Mesothelial cell of epicardium (in vitro differentiated cells): Measurements from ENCODE around the gene AJAP1. TPM values are rescaled to one million over a fixed set of nuclear protein-coding genes. Genes with fewer than 3 reads are reported as not detected.

Experiments
- DNase-seq, 2 experiments: peaks; one replicate each; pipeline ENCODE4 v3.0.0; 2021; ENCODE audit warnings: low spot score in 2 of 2; ENCODE audit not compliant: unreplicated experiment in 2 of 2
- H3K27ac Mint-ChIP-seq: 2 replicates; pipeline ENCODE4 v1.8.0; 2021; ENCODE audit warnings: mixed read lengths
- H3K27me3 Mint-ChIP-seq: 2 replicates; pipeline ENCODE4 v1.8.0; 2021; ENCODE audit warnings: low read depth, mixed read lengths
- H3K36me3 Mint-ChIP-seq: 2 replicates; pipeline ENCODE4 v1.8.0; 2021; ENCODE audit warnings: mixed read lengths
- H3K4me1 Mint-ChIP-seq: 2 replicates; pipeline ENCODE4 v1.8.0; 2021; ENCODE audit warnings: mixed read lengths
- H3K4me3 Mint-ChIP-seq: 2 replicates; pipeline ENCODE4 v1.8.0; 2021; ENCODE audit warnings: mild to moderate bottlenecking, moderate library complexity, mixed read lengths
- H3K9me3 Mint-ChIP-seq: 2 replicates; pipeline ENCODE4 v1.8.0; 2021; ENCODE audit warnings: mixed read lengths
- CTCF ChIP-seq: fragments of 200-600 bp; sonication (generic); IDR thresholded peaks from one replicate; pipeline ENCODE4 v1.5.0; 2021; ENCODE audit warnings: antibody characterized with exemption; ENCODE audit not compliant: unreplicated experiment
- total RNA-seq: library from RNA; stranded (reverse); gene quantifications from 3 replicates; pipeline ENCODE4 v1.2.1, GENCODE V29; 2021

The AJAP1 gene
- total RNA-seq, 1 donor from 2014 or later = 2.4 TPM

DNA sequence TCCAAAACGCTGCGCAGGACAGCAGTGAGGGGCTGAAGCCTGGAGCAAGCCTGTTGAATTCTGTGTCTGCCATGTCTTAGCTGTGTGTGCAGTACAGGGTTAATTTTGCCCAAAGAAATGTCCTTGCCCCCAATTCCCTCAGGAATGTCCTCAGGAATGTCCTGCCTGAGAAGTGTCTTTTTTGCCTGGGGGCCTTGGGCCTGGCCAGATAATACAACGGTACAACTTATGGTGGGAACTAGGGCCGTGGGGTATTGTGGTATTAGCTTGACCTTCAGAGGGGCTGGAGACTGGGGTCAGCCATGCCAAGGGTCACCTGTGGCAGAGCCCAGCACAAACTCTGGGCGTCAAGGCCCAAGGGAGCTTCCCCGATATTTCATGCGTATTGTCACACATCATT, 107.7 kb downstream of the AJAP1 start:
- no peak for TF ChIP-seq CTCF
- no peak overlapping the region for H3K4me3 Mint-ChIP-seq
- no peak for DNase-seq
- H3K27me3 Mint-ChIP-seq = peaks cover 6% of the 10 kb centered on the region
- H3K4me1 Mint-ChIP-seq = no peaks in the 10 kb centered on the region
- H3K27ac Mint-ChIP-seq = no peak overlapping the region
- H3K9me3 Mint-ChIP-seq = peaks cover 4% of the 10 kb centered on the region
- H3K36me3 Mint-ChIP-seq = no peaks in the 10 kb centered on the region

GRCh38 chr1:4767308-4767707, 112.9 kb downstream of the AJAP1 start:
- peaks cover 4% of the 10 kb centered on the region for H3K27me3 Mint-ChIP-seq
- no peak overlapping the region for H3K27ac Mint-ChIP-seq
- no peak for TF ChIP-seq CTCF
- no peak overlapping the region for H3K4me3 Mint-ChIP-seq
- DNase-seq = no peak
- no peaks in the 10 kb centered on the region for H3K9me3 Mint-ChIP-seq
- H3K4me1 Mint-ChIP-seq = no peaks in the 10 kb centered on the region
- no peaks in the 10 kb centered on the region for H3K36me3 Mint-ChIP-seq

- no peak for TF ChIP-seq CTCF
- H3K36me3 Mint-ChIP-seq = no peaks in the 10 kb centered on the region
- H3K27me3 Mint-ChIP-seq = peaks cover 4% of the 10 kb centered on the region
- H3K4me1 Mint-ChIP-seq = no peaks in the 10 kb centered on the region
- no peaks in the 10 kb centered on the region for H3K9me3 Mint-ChIP-seq
- no peak overlapping the region for H3K4me3 Mint-ChIP-seq
- no peak overlapping the region for H3K27ac Mint-ChIP-seq
- DNase-seq = no peak
Observed at GRCh38 chr1:4768553-4768952, 114.1 kb downstream of the AJAP1 start.

DNA sequence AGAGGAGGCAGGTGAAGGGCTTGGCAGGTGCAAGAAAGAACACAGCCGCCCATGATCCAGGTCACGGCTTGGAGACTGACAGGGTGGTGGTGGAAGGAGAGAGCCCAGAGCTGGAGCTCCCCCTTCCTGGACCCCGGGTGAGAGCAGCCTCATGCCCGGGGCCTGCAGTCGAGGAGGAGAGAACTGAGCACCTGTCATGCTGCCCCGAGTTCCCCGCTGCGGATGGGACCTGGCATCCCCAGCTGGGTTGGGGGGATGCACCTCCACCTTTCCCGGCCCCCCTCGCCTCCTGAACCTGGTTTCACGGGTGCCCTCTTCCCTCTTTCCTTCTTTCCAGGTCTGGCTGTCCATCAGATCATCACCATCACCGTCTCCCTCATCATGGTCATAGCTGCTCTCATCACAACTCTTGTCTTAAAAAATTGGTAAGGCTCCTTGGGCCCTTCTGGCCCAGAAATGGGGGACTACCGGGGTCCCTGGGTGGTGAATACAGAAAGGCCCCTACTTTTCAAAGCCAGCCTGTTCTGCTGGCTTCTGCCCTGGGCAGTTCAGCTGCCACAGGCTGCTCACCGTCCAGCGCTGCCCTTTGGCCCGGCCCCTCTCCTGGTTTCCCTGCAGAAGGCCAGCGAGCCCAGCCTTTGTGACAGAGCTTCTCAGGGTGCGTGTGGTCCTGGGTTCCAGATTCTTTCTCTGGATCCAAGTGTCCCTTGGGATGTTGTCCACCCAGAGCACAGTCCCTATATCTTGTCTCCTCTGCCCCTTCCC, 115.3 kb downstream of the AJAP1 start:
- no peak overlapping the region for H3K4me3 Mint-ChIP-seq
- H3K27me3 Mint-ChIP-seq = peaks cover 4% of the 10 kb centered on the region
- DNase-seq = no peak
- no peaks in the 10 kb centered on the region for H3K9me3 Mint-ChIP-seq
- TF ChIP-seq CTCF = no peak
- H3K4me1 Mint-ChIP-seq = no peaks in the 10 kb centered on the region
- no peak overlapping the region for H3K27ac Mint-ChIP-seq
- H3K36me3 Mint-ChIP-seq = no peaks in the 10 kb centered on the region

- no peak for DNase-seq
- Mint-ChIP-seq H3K4me1 (no peaks in the 10 kb centered on the region), H3K4me3 (no peak overlapping the region), H3K27me3 (peaks cover 4% of the 10 kb centered on the region), H3K27ac (no peak overlapping the region), H3K9me3 (no peaks in the 10 kb centered on the region), H3K36me3 (no peaks in the 10 kb centered on the region)
- TF ChIP-seq CTCF = no peak
Observed at GRCh38 chr1:4770713-4771112, 116.3 kb downstream of the AJAP1 start.
